T-helper 1 cell treated with Interleukin-12 subunit alpha and Interleukin-12 subunit beta and Interleukin-4 antibody, amounts not matched to agents 30 ng/mL and 1 ng/mL, for 36 hours (primary cell): ENCODE measurements around the gene GALNT12. TPM values are rescaled to one million over a fixed set of nuclear protein-coding genes. Genes with fewer than 3 reads are reported as not detected.

ENCODE experiments used
- intact Hi-C: fragments of 100-400 bp; cut with micrococcal nuclease; formaldehyde crosslinking; loops from one replicate; pipeline ENCODE4 v1.15.1; 2024
- total RNA-seq: library from RNA; stranded (reverse); gene quantifications from 2 replicates; pipeline ENCODE4 v1.2.3, GENCODE V29; 2022

GALNT12 gene
- total RNA-seq, 1 donor from 2014 or later, result 3.3 TPM

DNA sequence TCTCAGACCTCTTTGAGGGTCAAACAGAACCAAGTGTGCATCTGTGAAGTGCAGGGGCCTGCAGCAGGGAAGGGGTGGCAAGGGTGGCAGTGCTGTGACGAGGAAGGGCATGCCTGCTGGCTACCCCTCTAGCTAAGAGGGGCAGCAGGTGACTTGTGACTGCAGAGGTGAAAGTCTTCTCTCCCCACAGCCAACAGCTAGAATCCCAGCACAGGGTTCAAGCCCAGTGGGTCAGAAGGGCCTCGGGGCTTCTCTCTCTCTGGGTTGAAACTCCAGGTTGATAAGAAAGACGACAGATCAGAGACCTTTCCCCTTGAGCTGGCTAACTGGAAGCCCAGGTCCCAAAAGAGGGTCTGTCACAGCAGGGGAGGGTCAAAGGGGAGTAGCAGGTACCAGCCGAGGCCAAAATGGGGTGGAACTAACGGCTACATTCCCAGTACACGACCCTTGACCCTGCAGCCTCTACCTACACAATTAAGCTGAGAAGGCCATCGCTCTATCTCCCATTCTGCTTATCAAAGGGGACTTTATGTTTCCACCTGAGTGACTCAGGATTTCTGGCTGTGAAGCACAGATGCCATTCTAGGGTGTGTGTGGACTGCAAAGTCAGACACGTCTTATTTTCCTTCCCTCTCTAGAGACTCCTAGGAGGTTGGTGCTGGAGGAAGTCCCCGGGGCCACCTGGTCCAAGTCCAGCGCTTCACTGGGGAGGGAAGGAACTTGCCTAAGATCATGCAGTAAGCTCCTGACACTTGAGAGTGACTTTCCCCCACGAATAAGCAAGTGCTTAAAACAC, 25.7 kb upstream of the GALNT12 start:
- intact Hi-C loops, result no loop called here

DNA sequence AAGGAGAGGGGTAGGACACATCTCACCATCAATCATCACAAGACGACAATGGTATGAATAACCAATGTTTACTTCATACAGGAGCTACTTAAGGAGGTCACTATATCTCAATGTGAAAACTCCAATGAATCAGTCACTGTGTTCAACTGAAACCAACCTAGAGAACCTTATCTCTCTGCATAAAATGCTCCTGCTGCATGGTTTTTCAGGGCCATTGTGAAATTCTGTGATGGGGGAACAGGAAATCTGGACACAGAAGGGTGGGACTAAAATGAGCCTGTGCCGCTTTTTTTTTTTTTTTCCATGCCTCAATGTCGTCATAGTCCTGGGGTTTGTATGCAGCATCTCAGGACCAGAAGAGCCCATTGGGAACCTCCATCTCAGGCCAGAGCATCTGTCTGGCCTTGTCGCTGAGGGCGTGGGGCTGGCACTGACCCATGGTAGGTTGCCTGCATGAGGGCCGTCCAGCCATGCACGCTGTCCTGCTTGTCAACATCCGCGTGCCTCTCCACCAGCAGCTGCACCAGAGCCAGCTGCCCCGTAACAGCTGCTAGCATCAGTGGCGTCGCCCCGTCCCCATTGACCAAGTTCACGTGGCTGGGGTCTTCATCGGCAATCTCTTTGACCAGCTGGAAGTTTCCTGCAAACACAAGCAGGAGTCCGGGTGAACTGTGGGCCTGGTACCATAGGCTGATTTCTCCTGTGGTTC, 23.8 kb upstream of the GALNT12 start:
- intact Hi-C loops, result no loop called here

DNA sequence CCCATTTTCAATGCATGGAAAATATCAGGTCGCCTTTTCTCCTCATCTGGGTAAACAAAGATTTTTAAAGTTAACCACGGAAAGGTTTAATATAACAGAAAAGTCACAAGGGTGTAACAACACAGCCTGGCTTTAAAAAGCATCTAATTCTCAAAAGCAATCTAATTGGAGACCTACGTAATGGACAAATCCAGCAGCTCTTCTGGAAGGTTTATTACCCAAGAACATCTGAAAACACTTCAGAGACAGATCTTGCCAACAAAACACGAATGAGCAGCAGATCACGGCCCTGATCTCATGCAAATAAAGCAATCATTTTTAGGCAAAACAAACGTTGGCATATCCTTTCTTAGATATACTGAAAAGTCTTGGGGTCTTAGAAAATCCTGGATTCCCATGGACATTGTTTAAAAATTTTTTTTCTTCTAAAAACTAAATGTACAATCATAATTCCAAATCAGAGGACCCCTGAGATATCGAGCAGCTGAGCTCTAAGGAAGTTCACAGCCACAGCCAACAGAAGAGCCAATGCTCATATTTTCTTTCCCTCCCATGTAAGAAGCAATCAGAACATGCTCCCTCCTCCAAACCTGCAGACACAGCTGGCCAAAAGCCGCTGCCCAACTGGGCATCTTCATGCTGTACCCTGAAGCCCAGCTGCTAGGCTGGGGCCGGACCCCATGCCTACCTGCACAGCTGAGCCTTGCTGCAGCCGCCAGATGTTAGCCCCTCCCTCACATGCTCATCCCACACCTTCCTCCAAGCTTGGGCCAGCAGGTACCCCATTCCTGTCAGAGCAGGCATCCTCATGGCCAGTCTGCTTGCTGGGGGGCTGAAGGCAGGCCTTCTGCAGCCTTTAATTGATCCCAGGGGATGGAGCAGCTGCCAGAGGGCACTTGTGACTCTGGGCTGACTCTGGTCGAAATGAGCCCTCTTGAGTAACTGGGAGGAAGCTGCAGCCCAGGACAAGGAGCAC, 22.4 kb upstream of the GALNT12 start:
- intact Hi-C loops, result no loop called here

DNA sequence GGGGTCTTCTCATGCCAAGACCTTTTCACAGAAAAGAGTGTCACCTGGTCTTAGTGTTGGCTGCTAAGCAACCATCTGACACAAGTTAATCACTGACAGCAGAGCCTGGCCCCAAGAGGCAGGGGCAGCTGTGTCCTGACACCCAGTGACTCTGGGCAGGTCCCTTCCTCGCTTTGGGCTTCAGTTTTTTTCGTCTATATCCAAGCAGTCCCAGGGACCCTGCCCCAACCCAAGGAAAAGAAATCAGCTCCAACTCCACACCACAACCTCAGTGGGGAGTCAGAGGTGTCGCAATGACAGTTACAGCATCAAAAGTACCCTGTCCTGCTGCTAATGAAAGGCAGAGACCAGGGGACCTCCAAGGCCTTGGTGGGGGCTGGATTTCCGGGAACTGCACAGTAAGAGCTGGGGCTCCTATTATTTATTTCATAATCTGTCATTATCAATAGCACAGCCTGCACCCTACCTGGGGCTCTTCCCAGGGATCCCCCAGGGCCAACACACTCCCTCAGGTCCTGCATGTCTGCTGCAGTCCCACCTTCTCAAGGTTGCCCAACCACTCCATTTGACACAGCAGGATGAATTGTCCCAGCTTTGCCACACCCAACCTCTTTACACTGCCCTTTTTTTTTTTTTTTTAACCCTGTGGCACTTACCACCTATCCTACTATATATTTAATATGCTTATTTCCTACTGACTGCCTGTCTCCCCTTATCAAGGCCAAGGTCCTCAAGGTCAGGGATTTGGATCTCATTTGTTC, 20.5 kb upstream of the GALNT12 start:
- intact Hi-C loops, result no loop called here

DNA sequence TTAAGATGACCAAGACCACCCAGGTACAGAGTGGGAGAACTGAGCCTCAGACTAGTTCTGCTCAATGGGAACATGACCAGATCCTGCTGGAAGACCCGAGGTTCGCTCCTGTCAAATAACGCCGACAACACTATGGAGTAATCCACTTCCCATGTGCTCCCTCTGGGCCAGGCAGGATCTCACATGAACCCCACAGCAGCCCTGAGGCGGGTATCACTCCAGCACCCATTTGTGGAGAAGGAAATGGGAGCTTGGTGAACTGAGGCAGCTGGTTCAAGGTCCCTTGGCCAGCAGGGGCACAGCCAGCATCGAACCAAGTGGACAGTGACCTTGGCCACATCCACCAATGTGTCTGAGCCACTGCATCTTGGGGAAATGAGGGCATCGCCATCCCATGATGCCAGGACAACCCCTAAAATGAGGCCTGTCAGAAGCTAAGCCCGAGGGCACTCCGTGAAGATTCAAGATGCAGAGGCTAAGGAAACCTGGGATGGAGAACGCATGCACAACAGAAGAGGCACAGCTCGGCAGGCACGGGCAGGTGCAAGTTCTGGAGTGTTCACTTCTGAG, 19.6 kb upstream of the GALNT12 start:
- intact Hi-C loops, result no loop called here

DNA sequence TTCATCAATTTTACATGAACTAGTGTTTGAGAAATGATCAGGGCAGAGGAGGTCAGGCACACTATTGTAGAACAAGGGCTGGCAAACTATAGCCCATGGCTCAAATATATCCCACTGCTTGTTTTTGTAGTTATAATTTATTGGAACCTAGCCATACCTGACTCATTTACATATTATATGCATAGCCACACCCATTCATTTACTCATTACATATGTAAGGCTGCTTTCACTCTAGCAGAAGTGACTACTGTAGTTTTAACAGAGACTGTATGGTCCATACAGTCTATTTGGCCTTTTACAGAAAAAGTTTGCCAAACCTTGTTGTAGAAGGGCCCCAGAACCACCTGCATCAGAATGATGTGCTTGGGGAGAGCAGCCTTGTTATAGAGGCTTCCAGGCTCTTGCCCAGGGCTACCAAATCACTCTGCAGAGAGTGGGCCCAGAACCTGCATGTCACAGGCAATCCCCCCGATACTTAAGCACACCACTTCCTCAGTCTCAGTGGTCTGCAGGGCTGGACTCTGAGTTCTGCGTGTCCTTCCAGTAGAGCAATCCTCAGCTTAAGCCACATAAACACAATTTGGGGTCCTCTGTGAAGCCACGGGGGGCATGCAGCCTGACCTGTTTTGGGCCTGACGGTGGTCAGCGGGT, 17.9 kb upstream of the GALNT12 start:
- intact Hi-C loops, result no loop called here

DNA sequence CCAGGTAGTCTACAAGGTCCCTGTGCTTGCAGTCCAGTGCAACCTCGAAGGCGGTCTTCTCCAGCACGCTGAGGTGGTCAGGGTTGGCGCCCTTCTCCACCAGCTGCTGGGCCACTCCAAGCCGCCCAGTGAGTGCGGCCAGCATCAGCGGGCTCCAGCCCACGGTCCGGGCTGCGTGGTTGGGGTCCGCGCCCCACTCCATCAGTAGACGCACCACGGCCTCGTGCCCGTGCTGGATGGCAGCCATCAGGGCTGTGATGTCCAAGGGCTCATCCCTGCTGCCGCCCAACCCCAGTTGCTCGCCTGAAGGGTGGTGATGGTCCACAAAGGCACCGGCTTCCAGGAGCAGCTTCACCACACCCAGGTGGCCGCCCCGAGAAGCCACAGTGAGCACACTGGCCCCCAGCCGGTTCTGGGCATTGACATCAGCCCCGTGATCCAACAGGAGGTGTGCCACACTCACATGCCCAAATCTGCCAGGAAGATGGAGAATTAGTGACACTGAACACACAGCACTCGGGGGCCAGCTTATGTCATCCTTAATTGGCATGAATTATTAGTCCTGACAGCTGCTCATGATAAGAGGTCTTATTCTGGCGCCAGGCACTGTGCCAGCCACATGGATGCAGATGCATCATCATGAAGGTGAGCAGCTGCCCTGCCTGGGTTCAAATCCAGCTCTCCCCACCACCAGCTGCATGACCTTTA, 17.2 kb upstream of the GALNT12 start:
- intact Hi-C loops, result no loop called here

DNA sequence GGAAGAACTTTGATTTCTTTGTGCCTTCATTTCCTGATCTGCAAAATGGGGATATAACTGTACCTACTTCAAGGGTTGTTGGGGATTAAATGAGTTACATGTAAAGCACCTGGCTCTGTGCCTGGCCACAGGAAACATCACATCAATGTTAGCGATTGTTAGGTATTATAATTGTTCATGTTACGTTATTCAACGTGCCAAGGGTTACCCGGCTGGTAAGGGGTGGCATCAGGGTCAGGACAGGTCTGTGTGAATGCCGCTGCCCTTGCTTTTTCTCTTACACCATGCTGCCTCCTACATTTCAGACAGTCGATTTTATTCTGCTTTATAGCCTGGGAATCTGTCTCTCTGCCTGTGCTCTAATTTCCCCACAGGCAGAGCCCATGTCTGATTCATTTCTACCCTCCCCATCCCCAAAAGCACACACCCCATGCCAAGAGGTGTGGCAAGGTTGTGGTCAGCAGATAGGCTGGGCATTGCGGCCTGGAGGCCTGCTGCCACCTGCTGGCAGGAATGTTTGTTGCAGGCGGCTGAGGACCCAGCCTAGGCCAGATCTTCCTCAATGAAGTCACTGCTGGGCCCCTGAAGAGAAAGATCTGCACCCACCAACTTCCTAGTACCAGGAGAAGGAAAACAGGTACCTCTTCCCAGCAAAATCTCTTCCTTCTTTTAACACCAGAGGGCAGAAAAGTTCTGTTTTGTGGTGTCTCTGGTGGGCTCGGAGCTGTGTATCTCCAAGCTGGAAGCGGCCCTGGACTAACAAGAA, 16.4 kb upstream of the GALNT12 start:
- intact Hi-C loops, result loop anchor here (1.0 kb wide), 2 partner anchors 255 to 476 kb away; no protein-coding TSS in a partner anchor

DNA sequence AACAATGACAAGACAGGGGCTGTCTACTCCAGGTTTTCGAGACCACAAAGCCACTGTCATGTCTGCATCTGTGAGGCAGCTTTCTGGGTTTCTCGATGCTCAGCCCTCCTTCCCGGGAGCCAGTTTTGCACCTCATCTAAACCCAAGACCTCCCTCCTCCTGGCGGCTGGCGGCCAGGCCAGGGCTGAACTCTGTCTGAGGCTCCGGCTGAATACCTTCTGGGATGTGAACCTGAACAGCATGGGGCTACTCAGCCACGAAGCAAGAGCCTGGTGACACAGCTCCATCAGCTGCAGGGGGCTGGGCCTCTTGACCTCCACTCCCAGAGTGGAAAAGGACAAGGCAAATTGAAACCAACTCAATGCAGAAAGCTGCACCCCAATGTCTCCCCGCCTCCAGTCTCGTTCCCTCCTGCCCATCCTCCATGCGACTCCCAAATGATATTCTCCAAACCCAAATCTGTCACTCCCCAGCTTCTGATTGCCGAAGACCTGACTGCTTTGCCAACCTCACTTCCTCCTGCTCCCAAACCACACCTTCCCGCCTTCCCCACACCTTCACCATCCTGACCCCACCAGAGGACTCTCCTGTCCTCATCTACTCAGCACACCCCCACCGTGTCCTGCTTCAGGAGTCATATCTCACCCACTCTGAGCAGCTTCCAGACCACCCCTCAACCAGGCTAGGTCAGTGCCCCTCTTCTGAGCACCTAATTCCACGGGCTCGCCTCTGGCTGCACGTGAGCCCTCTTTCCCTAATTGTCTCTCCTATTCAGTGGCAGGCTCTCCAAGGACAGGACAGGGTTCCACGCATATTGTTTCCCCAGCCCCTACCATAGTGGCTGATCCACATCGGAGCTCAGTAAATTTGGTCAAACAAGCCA, 15.6 kb upstream of the GALNT12 start:
- intact Hi-C loops, result loop anchor here (1.0 kb wide), 2 partner anchors 256 to 477 kb away; no protein-coding TSS in a partner anchor

DNA sequence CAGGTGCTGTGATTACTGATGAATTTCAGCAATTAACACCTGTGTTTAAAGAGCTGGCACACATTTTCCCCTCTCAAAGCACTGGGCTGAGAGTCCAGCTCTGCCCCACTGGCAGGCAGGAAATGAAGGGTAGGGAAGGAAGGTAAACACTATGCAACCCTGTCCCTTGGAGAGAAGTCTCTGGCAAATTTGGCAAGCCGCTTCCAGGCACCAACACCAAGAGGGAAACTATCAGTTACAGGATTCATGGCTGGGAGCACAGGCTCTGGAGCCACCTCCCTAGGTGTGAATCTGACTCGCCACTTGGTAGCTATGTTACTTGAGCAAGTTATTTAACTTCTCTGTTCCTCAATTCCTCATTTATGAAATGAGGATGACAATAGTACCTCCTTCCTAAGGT, 14.4 kb upstream of the GALNT12 start:
- intact Hi-C loops, result no loop called here

DNA sequence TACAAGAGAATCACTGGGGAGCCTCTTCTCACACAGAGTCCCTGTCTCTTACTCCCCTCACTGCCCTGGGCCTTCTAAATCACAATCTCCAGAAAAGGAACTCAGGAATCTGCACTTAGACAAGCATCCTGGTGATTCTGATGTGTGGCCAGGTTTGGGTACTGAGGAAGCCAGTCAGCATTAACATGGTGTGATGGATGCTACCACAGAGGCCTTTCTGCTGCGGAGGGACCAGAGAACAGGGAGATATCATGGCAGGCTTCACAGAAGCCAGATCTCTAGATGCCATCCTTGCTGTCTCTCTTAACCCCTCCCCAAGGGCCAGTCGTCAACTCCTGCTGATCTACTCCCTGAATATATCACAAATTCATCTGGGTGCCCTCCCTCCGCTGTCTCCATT, 12.7 kb upstream of the GALNT12 start:
- intact Hi-C loops, result loop anchor here (5.0 kb wide), 2 partner anchors 1027 to 1557 kb away; partner anchors contain the start of genes NR4A3 and TEX10

DNA sequence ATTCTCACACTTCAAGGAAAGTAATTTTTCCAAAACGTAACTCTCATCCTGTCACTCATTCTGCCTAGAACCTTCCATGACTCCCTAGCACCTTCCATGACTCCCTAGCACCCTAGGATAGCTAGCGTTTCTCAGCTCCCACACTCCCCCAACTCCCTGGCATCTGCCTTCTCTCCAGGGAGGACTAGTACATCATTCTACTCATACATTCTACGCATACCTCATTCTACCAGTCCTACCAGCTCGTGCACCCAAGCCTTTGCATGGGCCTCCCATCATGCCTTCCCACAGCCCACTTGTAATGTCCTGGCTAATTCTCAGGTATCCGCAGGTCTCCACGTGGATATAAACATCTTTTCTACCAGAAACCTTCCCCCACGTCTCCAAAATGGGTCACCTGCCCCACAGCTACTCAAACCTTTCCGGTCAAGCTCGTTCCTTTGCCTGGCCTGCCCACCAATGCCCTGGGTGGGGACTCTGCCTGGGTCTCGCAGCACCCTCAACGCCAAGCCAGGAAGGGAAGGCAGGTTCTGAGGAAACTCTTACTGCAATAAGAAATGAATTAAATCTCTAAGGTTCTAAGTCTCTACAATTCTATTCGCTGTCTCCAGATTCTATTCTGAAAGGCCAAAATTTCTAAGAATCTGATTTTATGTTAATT, 12.0 kb upstream of the GALNT12 start:
- intact Hi-C loops, result loop anchor here (5.0 kb wide), 2 partner anchors 1027 to 1557 kb away; partner anchors contain the start of genes NR4A3 and TEX10

DNA sequence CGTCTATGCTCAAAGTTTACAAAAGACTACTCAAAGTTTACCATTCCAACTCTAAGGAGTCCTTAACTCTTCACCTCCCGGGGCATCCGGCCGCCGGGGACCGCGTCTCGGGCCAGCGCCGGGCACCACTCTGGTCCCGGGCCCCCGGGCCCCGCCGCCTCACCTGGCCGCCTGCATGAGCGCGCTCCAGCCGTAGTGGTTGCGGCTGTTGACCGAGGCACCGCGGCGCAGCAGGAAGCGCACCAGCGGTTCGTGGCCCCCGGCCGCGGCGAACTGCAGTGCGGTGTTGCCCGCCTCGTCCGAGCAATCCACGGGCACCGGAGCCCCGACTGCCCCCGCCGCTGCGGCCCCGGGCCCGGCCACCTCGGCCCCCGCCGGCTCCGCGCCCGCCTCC, 11.5 kb upstream of the GALNT12 start:
- intact Hi-C loops, result loop anchor here (1.0 to 5.0 kb wide), 6 partner anchors 11 to 1556 kb away; partner anchors contain the start of genes GALNT12, NR4A3, SEC61B and TEX10

DNA sequence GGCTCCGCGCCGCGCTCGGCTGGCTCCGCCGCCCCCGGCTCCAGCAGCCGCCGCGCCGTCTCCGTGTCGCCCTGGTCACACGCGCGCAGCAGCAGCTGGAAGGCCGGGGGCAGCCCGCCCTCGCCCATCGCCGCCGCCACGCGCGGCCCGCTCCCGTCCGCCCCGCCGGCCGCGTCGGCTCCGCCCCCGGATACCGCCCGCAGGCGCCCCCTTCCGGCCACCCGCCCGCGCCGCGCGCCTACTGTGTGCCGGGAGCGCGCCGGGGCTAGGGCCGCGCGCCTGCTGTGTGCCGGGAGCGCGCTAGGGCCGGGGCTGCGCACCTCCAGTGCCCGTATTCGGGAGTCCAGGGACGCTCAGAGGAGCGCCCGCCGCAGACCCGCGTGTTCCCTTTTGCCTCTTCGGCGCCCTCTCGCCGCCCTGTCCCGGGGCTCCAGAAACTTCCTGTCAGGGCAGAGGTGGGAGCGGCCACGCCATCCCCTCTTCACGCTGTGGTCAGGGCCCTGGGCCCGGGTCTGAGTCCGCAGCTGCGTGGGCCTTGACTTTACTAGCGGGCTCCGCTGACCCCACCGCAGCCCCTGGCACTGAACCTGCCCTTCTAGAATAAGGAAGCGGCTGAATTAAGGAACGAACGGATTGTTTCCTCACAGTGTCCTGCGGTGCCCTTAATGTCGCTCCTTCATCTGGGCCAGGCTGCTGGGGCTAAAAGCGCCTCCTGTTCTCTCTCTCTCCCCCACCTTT, 10.9 kb upstream of the GALNT12 start, which contains the start of gene ANKS6:
Gene ANKS6, minus strand, starts transcription at position 192 of the 738 bp plus-strand sequence. Its CDS starts 64 bp downstream, at position 128.
- intact Hi-C loops, result loop anchor here (1.0 to 5.0 kb wide), 6 partner anchors 11 to 1556 kb away; partner anchors contain the start of genes GALNT12, NR4A3, SEC61B and TEX10

DNA sequence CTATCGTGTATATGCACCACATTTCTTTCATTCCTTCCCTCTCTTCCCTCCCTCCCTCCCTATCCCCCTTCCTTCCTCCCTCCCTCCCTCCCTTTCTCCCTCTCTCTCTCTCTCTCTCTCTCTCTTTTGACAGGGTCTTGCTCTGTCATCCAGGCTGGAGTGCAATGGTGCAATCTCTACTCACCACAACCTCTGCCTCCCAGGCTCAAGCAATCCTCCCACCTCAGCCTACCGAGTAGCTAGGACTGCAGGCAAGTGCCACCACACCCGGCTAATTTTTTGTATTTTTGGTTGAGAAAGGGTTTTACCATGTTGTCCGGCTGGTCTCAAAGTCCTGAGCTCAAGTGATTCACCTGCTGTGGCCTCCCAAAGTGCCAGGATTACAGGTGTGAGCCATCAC, 10.0 kb upstream of the GALNT12 start:
- intact Hi-C loops, result loop anchor here (2.0 to 5.0 kb wide), 4 partner anchors 425 to 1555 kb away; partner anchors contain the start of genes NR4A3, SEC61B and TEX10
